Peyer's patch (tissue), 4 donors: ENCODE data around the gene ACCSL. TPM values are rescaled to one million over a fixed set of nuclear protein-coding genes. Genes with fewer than 3 reads are reported as not detected.

Source experiments
- DNase-seq, 3 donors: peaks; one replicate each; pipeline ENCODE4 v3.0.0-alpha.2; 2017 to 2019
- H3K27ac ChIP-seq, 4 donors: fragments of 200-600 bp; sonication (generic); one replicate each; pipeline ENCODE4 v1.5.1; 2016 to 2019
- H3K27me3 ChIP-seq, 2 donors: fragments of 200-600 bp; sonication (generic); one replicate each; pipeline ENCODE4 v1.5.1; 2019
- H3K36me3 ChIP-seq, 3 donors: fragments of 200-600 bp; sonication (generic); one replicate each; pipeline ENCODE4 v1.5.1; 2016 to 2019
- H3K4me1 ChIP-seq, 4 donors: fragments of 200-600 bp; sonication (generic); one replicate each; pipeline ENCODE4 v1.5.1; 2016 to 2019
- H3K4me3 ChIP-seq, 4 donors: fragments of 200-600 bp; sonication (generic); 1 replicate in 3 of 4; 2 replicates in 1 of 4; pipeline ENCODE4 v1.5.1; 2016 to 2019; ENCODE audit warnings: mild to moderate bottlenecking in 1 of 4
- H3K9me3 ChIP-seq, 4 donors: fragments of 200-600 bp; sonication (generic); one replicate each; pipeline ENCODE4 v1.5.1; 2016 to 2019; ENCODE audit warnings: mild to moderate bottlenecking in 1 of 4
- CTCF ChIP-seq, 6 experiments: fragments of 450-650 bp in 4 of 6; fragments of 200-600 bp in 2 of 6; sonication (generic) in 1 of 6; IDR thresholded peaks; one replicate each; pipeline ENCODE4 v1.5.1; 2017 to 2019; ENCODE audit warnings: antibody characterized with exemption in 6 of 6, mild to moderate bottlenecking in 3 of 6, moderate library complexity in 1 of 6
- POLR2A ChIP-seq, 2 donors: fragments of 450-650 bp; IDR thresholded peaks; one replicate each; pipeline ENCODE4 v1.5.1; 2017; ENCODE audit warnings: antibody characterized with exemption in 2 of 2, mild to moderate bottlenecking in 2 of 2, moderate library complexity in 2 of 2
- total RNA-seq, 4 donors: library from RNA; depleted of rRNA; stranded (reverse); fragments of >200 nt; gene quantifications; one replicate each; pipeline ENCODE4 v1.1.0, GENCODE V29; 2016

Gene ACCSL
- total RNA-seq, 4 donors from 2014 or later: not detected

GRCh38 chr11:44082645-44083044 lies 34.9 kb downstream of the ACCSL start:
- no peaks in the 10 kb centered on the region for H3K4me1 ChIP-seq
- H3K9me3 ChIP-seq: no peaks in the 10 kb centered on the region
- H3K36me3 ChIP-seq: peaks cover 0 to 11% (median 0%) of the 10 kb centered on the region in 3 donors
- H3K4me3 ChIP-seq: no peak overlapping the region
- no peak for DNase-seq
- TF ChIP-seq CTCF (IDR thresholded peaks at IDR 0.05) (no peak), POLR2A (IDR thresholded peaks at IDR 0.05) (no peak)
- no peak overlapping the region for H3K27ac ChIP-seq
- H3K27me3 ChIP-seq: no peaks in the 10 kb centered on the region

- no peaks in the 10 kb centered on the region for H3K27me3 ChIP-seq
- no peaks in the 10 kb centered on the region for H3K9me3 ChIP-seq
- H3K27ac ChIP-seq: no peak overlapping the region
- no peaks in the 10 kb centered on the region for H3K4me1 ChIP-seq
- no peak for DNase-seq
- H3K36me3 ChIP-seq: peaks cover 0 to 7% (median 0%) of the 10 kb centered on the region in 3 donors
- TF ChIP-seq POLR2A (IDR thresholded peaks at IDR 0.05): no peak
- no peak overlapping the region for H3K4me3 ChIP-seq
Observed at GRCh38 chr11:44083433-44083832, 35.7 kb downstream of the ACCSL start.

GRCh38 chr11:44083906-44084305 lies 36.1 kb downstream of the ACCSL start:
- TF ChIP-seq CTCF (IDR thresholded peaks at IDR 0.05): no peak
- TF ChIP-seq POLR2A (IDR thresholded peaks at IDR 0.05): no peak
- DNase-seq: no peak
- Histone ChIP-seq H3K4me1 (no peaks in the 10 kb centered on the region), H3K4me3 (no peak overlapping the region), H3K27me3 (no peaks in the 10 kb centered on the region), H3K36me3 (peaks cover 0 to 3% (median 0%) of the 10 kb centered on the region in 3 donors), H3K9me3 (no peaks in the 10 kb centered on the region), H3K27ac (no peak overlapping the region)

DNA sequence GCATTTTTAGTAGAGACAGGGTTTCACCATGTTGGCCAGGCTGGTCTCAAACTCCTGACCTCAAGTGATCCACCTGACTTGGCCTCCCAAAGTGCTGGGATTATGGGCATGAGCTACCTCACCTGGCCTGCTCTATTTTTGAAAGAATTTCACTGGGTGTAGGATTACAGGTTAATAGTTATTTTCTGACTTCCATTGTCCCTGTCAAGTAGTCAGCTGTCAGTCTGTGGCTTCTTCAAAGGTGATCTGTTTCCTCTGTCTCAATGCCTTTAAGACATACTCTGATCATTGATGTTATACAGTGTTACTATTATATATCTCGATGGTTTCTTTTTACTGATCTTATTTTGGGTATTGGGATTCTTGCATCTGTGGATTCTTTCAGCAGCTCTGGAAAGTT lies 37.5 kb downstream of the ACCSL start:
- TF ChIP-seq POLR2A (IDR thresholded peaks at IDR 0.05) (no peak), CTCF (IDR thresholded peaks at IDR 0.05) (no peak)
- Histone ChIP-seq H3K4me1 (no peaks in the 10 kb centered on the region), H3K9me3 (no peaks in the 10 kb centered on the region), H3K36me3 (peaks cover 0 to 3% (median 0%) of the 10 kb centered on the region in 3 donors), H3K4me3 (no peak overlapping the region), H3K27me3 (no peaks in the 10 kb centered on the region), H3K27ac (no peak overlapping the region)
- no peak for DNase-seq

DNA sequence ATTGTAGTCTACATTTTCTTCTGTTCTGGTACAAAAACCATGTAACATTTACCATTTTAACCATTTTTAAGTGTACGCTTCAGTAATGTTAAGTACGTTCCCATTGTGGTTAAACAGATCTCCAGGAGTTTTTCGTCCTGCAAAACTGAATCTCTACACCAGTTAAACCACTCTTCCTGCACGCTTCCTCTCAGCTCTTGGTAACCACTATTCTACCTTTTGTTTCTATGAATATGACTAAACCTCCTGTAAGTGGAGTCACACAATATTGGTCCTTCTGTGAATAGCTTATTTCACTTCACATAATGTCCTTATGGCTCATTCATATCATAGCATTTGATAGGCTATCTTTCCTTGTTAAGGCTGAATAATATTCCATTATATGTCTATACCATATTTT lies 40.6 kb downstream of the ACCSL start:
- H3K36me3 ChIP-seq: no peaks in the 10 kb centered on the region
- no peak overlapping the region for H3K4me3 ChIP-seq
- no peak for TF ChIP-seq POLR2A (IDR thresholded peaks at IDR 0.05)
- TF ChIP-seq CTCF (IDR thresholded peaks at IDR 0.05): no peak

DNA sequence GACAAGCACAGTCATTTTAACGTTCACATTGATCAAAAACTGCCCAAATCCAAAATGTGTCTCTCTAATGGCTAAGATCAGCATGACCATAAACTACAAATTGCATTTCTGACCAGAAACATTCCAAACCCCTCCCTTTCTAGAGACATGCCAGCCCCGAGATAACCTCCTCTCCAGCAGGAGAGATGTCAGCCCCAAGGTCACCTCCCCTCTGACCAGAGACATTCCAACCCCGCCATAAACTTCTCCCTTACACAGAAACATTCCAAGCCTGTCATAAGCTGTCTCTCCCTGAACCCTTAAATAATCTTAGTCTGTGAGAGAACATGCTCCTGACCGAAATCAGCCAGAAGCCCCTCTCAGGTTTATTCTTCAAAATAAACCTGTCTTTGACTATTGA lies 41.1 kb downstream of the ACCSL start:
- H3K27me3 ChIP-seq: no peaks in the 10 kb centered on the region
- no peaks in the 10 kb centered on the region for H3K4me1 ChIP-seq
- H3K36me3 ChIP-seq: no peaks in the 10 kb centered on the region
- no peak for TF ChIP-seq POLR2A (IDR thresholded peaks at IDR 0.05)
- no peak for TF ChIP-seq CTCF (IDR thresholded peaks at IDR 0.05)
- no peak overlapping the region for H3K27ac ChIP-seq
- no peaks in the 10 kb centered on the region for H3K9me3 ChIP-seq
- H3K4me3 ChIP-seq: no peak overlapping the region
- DNase-seq: no peak

More for the DNA sequence above, 40.6 kb downstream of the ACCSL start:
- Histone ChIP-seq H3K27me3 (no peaks in the 10 kb centered on the region), H3K4me1 (no peaks in the 10 kb centered on the region), H3K27ac (no peak overlapping the region), H3K9me3 (no peaks in the 10 kb centered on the region)
- no peak for DNase-seq
